ENCODE measurements around the gene SMC3. TPM values are rescaled to one million over a fixed set of nuclear protein-coding genes. Genes with fewer than 3 reads are reported as not detected.

SMC3 gene
- total RNA-seq, 1 experiment from 2014 or later, result 18.4 TPM

DNA sequence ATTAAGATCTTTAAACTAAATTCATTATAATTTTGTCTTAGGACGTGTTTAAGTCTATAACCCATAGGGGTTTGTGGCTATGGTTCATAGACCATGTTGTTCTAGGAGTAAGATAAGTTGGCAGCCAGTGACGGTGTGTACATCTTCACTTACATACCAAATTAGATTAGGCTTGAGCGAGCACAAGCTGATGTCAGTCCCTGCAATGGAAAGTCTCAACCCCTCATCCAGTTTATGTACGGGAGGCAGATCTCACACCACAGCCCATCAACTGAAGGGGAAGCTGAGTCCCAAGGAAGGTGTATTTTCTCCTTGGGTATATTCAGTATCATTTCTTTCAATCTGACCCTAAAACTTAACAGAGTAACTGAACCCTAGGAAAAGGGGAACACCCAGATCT, 5.1 kb upstream of the SMC3 start:
- ATAC-seq, result no peak
- H3K36me3 ChIP-seq (ENCODE audit: low read depth, low read length), result no peaks in the 10 kb centered on the region
- no peak overlapping the region for H3K27ac ChIP-seq (ENCODE audit: low read length)
- no peaks in the 10 kb centered on the region for H3K27me3 ChIP-seq (ENCODE audit: low read length)
- H4K20me1 ChIP-seq (ENCODE audit: low read length), result no peaks in the 10 kb centered on the region
- no peaks in the 10 kb centered on the region for H3K9me3 ChIP-seq (ENCODE audit: low read length)
- no peak overlapping the region for H3K4me3 ChIP-seq (ENCODE audit: low read length)
- H3K4me1 ChIP-seq (ENCODE audit: insufficient read depth, low read length), result peaks cover 7% of the 10 kb centered on the region; the same call in 1 of the 2 replicates
- no peaks in the 10 kb centered on the region for H3K9me2 ChIP-seq (replicated peaks; ENCODE audit: low read length)
- H2AFZ ChIP-seq (ENCODE audit: low read length), result no peak overlapping the region
- BruUV-seq (replicated peaks), result no TSS peak
- H3K9ac ChIP-seq (ENCODE audit: low read length), result no peak overlapping the region
- no peak overlapping the region for H3K4me2 ChIP-seq (ENCODE audit: low read length)
- H3K79me2 ChIP-seq (ENCODE audit: low read length), result no peaks in the 10 kb centered on the region
- POLR2A ChIA-PET (ENCODE audit: unreplicated experiment), result no interaction called here
- no peak for TF ChIP-seq EZH2phosphoT487 (IDR thresholded peaks at IDR 0.05; ENCODE audit: borderline replicate concordance, low read length)
- TF ChIP-seq EZH2 (IDR thresholded peaks at IDR 0.05; ENCODE audit: low read length, unreplicated experiment), result no peak
- DNase-seq, result no peak
- H3F3A ChIP-seq (ENCODE audit: low read length, unreplicated experiment), result no peaks in the 10 kb centered on the region
- intact Hi-C loops (cut with micrococcal nuclease), result no loop called here
- CTCF ChIA-PET, result no interaction called here

GRCh38 chr10:110563132-110563531, 4.4 kb upstream of the SMC3 start:
- peaks cover 7% of the 10 kb centered on the region; the same call in 1 of the 2 replicates for H3K4me1 ChIP-seq (ENCODE audit: insufficient read depth, low read length)

GRCh38 chr10:110566472-110567200, 859 bp upstream of the SMC3 start:
- Histone ChIP-seq H3K4me1 (ENCODE audit: insufficient read depth, low read length) (peaks cover 15% of the 10 kb centered on the region), H2AFZ (ENCODE audit: low read length) (peak overlapping the region; percentile 87), H3K36me3 (ENCODE audit: low read depth, low read length) (peaks cover 5% of the 10 kb centered on the region; the same call in 1 of the 2 replicates), H4K20me1 (ENCODE audit: low read length) (no peaks in the 10 kb centered on the region), H3K79me2 (ENCODE audit: low read length) (peaks cover 42% of the 10 kb centered on the region), H3F3A (ENCODE audit: low read length, unreplicated experiment) (no peaks in the 10 kb centered on the region), H3K9ac (ENCODE audit: low read length) (peak overlapping the region; percentile 92), H3K27me3 (ENCODE audit: low read length) (no peaks in the 10 kb centered on the region), H3K27ac (ENCODE audit: low read length) (peak overlapping the region; percentile 74), H3K9me2 (replicated peaks; ENCODE audit: low read length) (no peaks in the 10 kb centered on the region), H3K4me2 (ENCODE audit: low read length) (peak overlapping the region; percentile 82), H3K9me3 (ENCODE audit: low read length) (no peaks in the 10 kb centered on the region), H3K4me3 (ENCODE audit: low read length) (peak overlapping the region; percentile 91)
- DNase-seq, result no peak
- BruUV-seq (replicated peaks), result TSS peak; percentile 98
- TF ChIP-seq EZH2phosphoT487 (IDR thresholded peaks at IDR 0.05; ENCODE audit: borderline replicate concordance, low read length) (no peak), CTCF (conservative IDR thresholded peaks at IDR 0.05; ENCODE audit: low read depth, low read length) (no peak), EZH2 (IDR thresholded peaks at IDR 0.05; ENCODE audit: low read length, unreplicated experiment) (no peak)
- no peak; the same call in 1 of the 2 replicates for ATAC-seq
- ChIA-PET POLR2A (ENCODE audit: unreplicated experiment) (no interaction called here), CTCF (no interaction called here)
- intact Hi-C loops (cut with micrococcal nuclease), result loop anchor here (5.0 kb wide), 2 partner anchors 154 to 259 kb away; no protein-coding TSS in a partner anchor

More at GRCh38 chr10:110563132-110563531, 4.4 kb upstream of the SMC3 start:
- no peaks in the 10 kb centered on the region for H3F3A ChIP-seq (ENCODE audit: low read length, unreplicated experiment)
- no peak overlapping the region for H3K4me3 ChIP-seq (ENCODE audit: low read length)
- ATAC-seq (no peak), DNase-seq (no peak)
- intact Hi-C loops (cut with micrococcal nuclease), result no loop called here
- no peaks in the 10 kb centered on the region for H3K9me2 ChIP-seq (replicated peaks; ENCODE audit: low read length)
- ChIA-PET CTCF (no interaction called here), POLR2A (ENCODE audit: unreplicated experiment) (interaction anchor here (1.2 kb wide), 1 partner anchor 253 kb away, joined by 4 read pairs; no protein-coding TSS in a partner anchor)
- peaks cover 7% of the 10 kb centered on the region for H3K79me2 ChIP-seq (ENCODE audit: low read length)
- H3K9ac ChIP-seq (ENCODE audit: low read length), result no peak overlapping the region
- H3K27me3 ChIP-seq (ENCODE audit: low read length), result no peaks in the 10 kb centered on the region
- no peaks in the 10 kb centered on the region for H3K36me3 ChIP-seq (ENCODE audit: low read depth, low read length)
- TF ChIP-seq EZH2 (IDR thresholded peaks at IDR 0.05; ENCODE audit: low read length, unreplicated experiment), result no peak
- TF ChIP-seq EZH2phosphoT487 (IDR thresholded peaks at IDR 0.05; ENCODE audit: borderline replicate concordance, low read length), result no peak
- TF ChIP-seq CTCF (conservative IDR thresholded peaks at IDR 0.05; ENCODE audit: low read depth, low read length), result no peak
- no peak overlapping the region for H3K27ac ChIP-seq (ENCODE audit: low read length)
- no peaks in the 10 kb centered on the region for H3K9me3 ChIP-seq (ENCODE audit: low read length)
- no peaks in the 10 kb centered on the region for H4K20me1 ChIP-seq (ENCODE audit: low read length)
- no peak overlapping the region for H2AFZ ChIP-seq (ENCODE audit: low read length)
- no peak overlapping the region for H3K4me2 ChIP-seq (ENCODE audit: low read length)
- BruUV-seq (replicated peaks), result no TSS peak
